NCI-H226 (cell line): ENCODE measurements around the gene OR6K6.

Source experiments
- DNase-seq: peaks from one replicate; pipeline ENCODE4 v3.0.0-alpha.2; 2015

OR6K6 gene

DNA sequence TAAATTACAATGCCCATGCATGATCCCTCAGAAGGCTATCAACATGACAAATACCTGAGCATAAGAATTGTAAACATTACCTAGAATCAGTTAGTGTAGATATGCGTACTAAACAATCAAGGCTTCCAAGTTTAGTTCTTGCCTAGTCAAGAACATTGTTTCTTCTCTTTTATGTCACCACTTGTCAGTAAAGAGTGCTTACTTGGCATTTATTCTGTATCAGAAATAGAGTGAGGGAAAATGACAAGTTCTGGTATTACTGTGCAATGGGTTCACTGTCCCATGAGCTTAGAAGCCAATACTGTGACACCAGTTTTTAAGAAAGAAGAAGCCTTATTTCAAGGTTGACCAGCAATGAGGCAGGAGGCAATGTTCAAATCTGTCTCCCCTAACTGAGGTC, 49.2 kb downstream of the OR6K6 start:
- DNase-seq: no peak
